Osteoblast (primary cell): ENCODE data around the gene IFITM2. TPM values are rescaled to one million over a fixed set of nuclear protein-coding genes. Genes with fewer than 3 reads are reported as not detected.

ENCODE experiments used
- DNase-seq: peaks from one replicate; pipeline ENCODE4 v3.0.0; 2011; ENCODE audit warnings: low spot score, mixed read lengths; ENCODE audit not compliant: insufficient read length; ENCODE audit errors: missing footprints
- H2AFZ ChIP-seq: 2 replicates; pipeline ENCODE4 v1.6.0; 2011; ENCODE audit warnings: mild to moderate bottlenecking, low read length
- H3K27ac ChIP-seq: 2 replicates; pipeline ENCODE4 v1.5.1; 2011; ENCODE audit warnings: mild to moderate bottlenecking, low read depth, low read length, moderate library complexity
- H3K27me3 ChIP-seq: 2 replicates; pipeline ENCODE4 v1.6.0; 2012; ENCODE audit warnings: mild to moderate bottlenecking, control low read depth, inconsistent platforms, low read length, moderate library complexity; ENCODE audit not compliant: insufficient read depth
- H3K36me3 ChIP-seq: 2 replicates; pipeline ENCODE4 v1.5.1; 2011; ENCODE audit warnings: mild to moderate bottlenecking, low read length, control low read depth, moderate library complexity; ENCODE audit not compliant: insufficient read depth
- H3K4me1 ChIP-seq: 2 replicates; pipeline ENCODE4 v1.5.1; 2011; ENCODE audit warnings: mild to moderate bottlenecking, low read length, control low read depth, moderate library complexity; ENCODE audit not compliant: insufficient read depth
- H3K4me2 ChIP-seq: 2 replicates; pipeline ENCODE4 v1.6.0; 2011; ENCODE audit warnings: mild to moderate bottlenecking, low read length; ENCODE audit not compliant: insufficient read depth
- H3K4me3 ChIP-seq: fragments of 200-600 bp; sonication (generic); 3 replicates; pipeline ENCODE4 v1.5.1; 2012; ENCODE audit warnings: mild to moderate bottlenecking, low read length, inconsistent platforms; ENCODE audit not compliant: insufficient read depth
- H3K79me2 ChIP-seq: 2 replicates; pipeline ENCODE4 v1.6.0; 2012; ENCODE audit warnings: mild to moderate bottlenecking, low read length, control low read depth, inconsistent platforms; ENCODE audit not compliant: insufficient read depth
- H3K9me3 ChIP-seq: 2 replicates; pipeline ENCODE4 v1.5.1; 2011; ENCODE audit warnings: low read depth, low read length, control low read depth
- H4K20me1 ChIP-seq: 2 replicates; pipeline ENCODE4 v1.6.0; 2012; ENCODE audit warnings: mild to moderate bottlenecking, low read length, control low read depth; ENCODE audit not compliant: insufficient read depth
- total RNA-seq: library from RNA; depleted of rRNA; stranded (reverse); fragments of >200 nt; gene quantifications from 2 replicates; pipeline ENCODE4 v1.2.3, GENCODE V29; 2012
- TF ChIP-seq, protein P1 (sequence below): IDR thresholded peaks from 2 replicates; pipeline ENCODE4 v1.5.1; 2011; ENCODE audit warnings: mild to moderate bottlenecking, low read depth, low read length, moderate library complexity; ENCODE audit errors: extremely low read depth

IFITM2 gene
- total RNA-seq, 1 donor, result 105 TPM

DNA sequence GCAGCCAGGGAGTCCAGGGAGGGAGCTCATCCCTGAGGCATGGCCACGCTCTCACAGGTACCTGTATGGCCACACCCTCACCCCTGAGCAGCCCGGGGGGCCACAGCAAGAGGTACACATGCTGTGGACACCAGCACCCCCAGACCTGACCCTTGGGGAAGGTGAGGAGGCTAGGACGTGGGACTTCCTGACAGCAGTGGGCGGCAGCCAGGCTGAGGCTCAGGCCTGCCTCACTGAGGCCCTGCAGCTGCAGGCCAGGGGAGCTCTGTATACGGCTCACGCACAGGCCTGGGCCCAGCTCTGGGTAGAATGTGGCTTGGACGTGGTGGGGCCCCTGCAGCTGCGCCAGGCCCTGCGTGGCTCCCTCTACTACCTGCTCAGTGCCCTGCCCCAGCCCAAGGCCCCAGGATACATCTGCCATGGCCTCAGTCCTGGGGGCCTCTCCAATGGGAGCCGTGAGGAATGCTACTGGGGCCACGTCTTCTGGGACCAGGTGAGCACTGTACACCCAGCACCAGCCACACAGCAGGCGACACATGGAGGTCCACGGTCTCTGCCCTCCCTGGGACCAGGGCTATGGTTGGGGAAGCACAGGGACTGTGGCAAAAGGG lies 16.9 kb upstream of the IFITM2 start:
- Histone ChIP-seq H4K20me1 (no peaks in the 10 kb centered on the region), H2AFZ (no peak overlapping the region), H3K4me3 (no peak overlapping the region), H3K4me1 (peaks cover 4% of the 10 kb centered on the region), H3K4me2 (no peak overlapping the region), H3K79me2 (no peaks in the 10 kb centered on the region), H3K27me3 (peaks cover 14% of the 10 kb centered on the region), H3K27ac (no peak overlapping the region), H3K9me3 (no peaks in the 10 kb centered on the region), H3K36me3 (no peaks in the 10 kb centered on the region)
- TF ChIP-seq, protein P1, sequence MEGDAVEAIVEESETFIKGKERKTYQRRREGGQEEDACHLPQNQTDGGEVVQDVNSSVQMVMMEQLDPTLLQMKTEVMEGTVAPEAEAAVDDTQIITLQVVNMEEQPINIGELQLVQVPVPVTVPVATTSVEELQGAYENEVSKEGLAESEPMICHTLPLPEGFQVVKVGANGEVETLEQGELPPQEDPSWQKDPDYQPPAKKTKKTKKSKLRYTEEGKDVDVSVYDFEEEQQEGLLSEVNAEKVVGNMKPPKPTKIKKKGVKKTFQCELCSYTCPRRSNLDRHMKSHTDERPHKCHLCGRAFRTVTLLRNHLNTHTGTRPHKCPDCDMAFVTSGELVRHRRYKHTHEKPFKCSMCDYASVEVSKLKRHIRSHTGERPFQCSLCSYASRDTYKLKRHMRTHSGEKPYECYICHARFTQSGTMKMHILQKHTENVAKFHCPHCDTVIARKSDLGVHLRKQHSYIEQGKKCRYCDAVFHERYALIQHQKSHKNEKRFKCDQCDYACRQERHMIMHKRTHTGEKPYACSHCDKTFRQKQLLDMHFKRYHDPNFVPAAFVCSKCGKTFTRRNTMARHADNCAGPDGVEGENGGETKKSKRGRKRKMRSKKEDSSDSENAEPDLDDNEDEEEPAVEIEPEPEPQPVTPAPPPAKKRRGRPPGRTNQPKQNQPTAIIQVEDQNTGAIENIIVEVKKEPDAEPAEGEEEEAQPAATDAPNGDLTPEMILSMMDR, result no peak
- peak; percentile 83 for DNase-seq

DNA sequence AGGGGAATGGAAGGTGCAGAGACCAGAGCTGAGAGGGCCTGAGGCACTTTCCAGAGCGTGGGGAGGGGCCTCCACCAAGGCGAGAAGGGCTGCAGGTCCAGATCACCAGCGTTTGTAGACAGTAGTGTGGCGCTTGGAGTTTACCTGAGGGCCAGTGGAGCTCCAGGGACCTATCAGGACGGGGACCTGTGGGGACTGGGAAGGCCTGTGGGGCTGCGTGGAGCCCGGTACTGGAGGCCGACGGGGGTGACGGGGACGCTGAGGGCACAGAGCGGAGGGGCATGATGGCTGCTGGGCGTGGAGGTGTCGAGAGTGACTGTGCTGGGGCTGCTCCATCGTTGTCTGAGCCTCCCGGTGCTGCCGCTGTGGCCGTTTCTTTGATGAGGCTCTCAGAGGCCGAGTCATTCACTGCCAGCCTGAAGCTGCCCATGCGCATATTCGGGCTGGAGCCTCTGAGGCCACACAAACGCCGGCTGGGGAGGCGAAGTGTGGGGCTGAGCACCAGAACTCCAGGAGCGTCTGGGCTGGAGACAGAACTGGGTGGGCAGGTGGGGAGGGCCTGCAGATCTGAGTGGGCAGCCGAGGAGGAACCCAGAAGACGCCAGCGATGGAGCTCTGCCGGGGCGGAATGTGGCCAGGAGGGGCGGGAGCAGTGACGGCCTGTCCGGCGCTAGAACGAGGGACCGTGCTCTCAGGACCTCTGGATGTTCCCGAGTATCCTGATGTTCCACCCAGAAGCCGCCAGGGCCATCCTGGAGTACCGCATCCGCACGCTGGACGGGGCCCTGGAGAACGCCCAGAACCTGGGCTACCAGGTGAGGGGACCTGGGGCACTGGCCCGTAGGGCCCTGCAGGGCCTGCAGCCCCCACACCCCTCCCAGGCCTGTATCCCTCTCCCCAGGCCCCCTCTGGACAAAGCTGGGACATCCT lies 16.1 kb upstream of the IFITM2 start:
- no peak overlapping the region for H3K4me3 ChIP-seq
- peak; percentile 89 for DNase-seq
- TF ChIP-seq, protein P1, result no peak
- H3K9me3 ChIP-seq, result no peaks in the 10 kb centered on the region
- no peaks in the 10 kb centered on the region for H3K36me3 ChIP-seq
- H3K4me2 ChIP-seq, result no peak overlapping the region
- peaks cover 4% of the 10 kb centered on the region for H3K4me1 ChIP-seq
- H2AFZ ChIP-seq, result no peak overlapping the region
- no peaks in the 10 kb centered on the region for H4K20me1 ChIP-seq
- H3K27me3 ChIP-seq, result peaks cover 14% of the 10 kb centered on the region
- H3K27ac ChIP-seq, result no peak overlapping the region
- H3K79me2 ChIP-seq, result no peaks in the 10 kb centered on the region

DNA sequence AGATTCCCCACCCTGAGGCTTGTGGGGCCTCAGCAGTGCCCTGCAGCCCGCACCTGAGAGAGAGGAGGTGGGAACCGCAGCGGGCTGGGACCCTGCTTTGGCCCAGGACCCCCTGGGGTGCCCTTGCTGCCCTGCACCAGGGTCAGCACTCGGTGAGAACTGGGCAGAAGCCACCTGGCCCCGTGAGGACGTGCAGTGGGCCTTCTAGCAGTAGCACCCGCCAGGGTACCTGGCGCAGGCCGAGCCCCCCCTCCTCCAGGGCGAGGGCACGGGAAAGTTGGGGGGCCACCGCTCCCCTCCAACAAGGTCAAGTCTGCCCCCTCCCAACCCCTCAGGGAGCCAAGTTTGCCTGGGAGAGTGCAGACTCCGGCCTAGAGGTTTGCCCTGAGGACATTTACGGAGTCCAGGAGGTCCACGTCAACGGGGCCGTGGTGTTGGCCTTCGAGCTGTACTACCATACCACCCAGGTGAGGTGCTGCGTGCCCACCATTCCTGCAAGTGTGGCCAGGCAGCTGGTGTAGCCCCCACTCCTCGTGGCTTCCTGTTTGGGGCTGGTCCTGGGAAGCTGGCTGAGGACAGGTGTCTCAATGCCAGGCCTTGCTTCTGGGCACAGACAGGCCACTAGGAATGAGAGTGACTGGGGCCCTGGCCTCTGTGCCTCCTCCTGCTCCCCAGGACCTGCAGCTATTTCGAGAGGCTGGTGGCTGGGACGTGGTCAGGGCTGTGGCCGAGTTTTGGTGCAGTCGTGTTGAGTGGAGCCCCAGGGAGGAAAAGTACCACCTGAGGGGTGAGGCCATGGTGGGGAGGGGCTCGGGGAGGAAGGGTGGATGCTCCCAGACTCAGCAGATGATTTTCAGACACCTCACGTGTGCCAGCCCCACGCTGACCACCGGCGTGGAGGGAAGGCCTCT lies 15.2 kb upstream of the IFITM2 start:
- Histone ChIP-seq H2AFZ (no peak overlapping the region), H3K36me3 (no peaks in the 10 kb centered on the region)

More for the DNA sequence above, 15.2 kb upstream of the IFITM2 start:
- H3K27me3 ChIP-seq, result peaks cover 11% of the 10 kb centered on the region
- H4K20me1 ChIP-seq, result no peaks in the 10 kb centered on the region
- DNase-seq, result peak; percentile 90
- no peaks in the 10 kb centered on the region for H3K9me3 ChIP-seq
- H3K79me2 ChIP-seq, result no peaks in the 10 kb centered on the region
- H3K4me3 ChIP-seq, result no peak overlapping the region
- H3K27ac ChIP-seq, result no peak overlapping the region
- no peak overlapping the region for H3K4me2 ChIP-seq
- TF ChIP-seq, protein P1, result no peak
- H3K4me1 ChIP-seq, result peaks cover 4% of the 10 kb centered on the region
